Fibroblast of lung (primary cell): ENCODE measurements around the gene PWP1. TPM values are rescaled to one million over a fixed set of nuclear protein-coding genes. Genes with fewer than 3 reads are reported as not detected.

Experiments
- DNase-seq, 2 donors: peaks; one replicate each; pipeline versions ENCODE4 v3.0.0 to v3.0.0-alpha.2; 2010; ENCODE audit warnings: low read depth in 2 of 2
- H2AFZ ChIP-seq: 2 replicates; pipeline ENCODE4 v1.5.1; 2012; ENCODE audit warnings: low read length, control low read depth, inconsistent platforms
- H3K27ac ChIP-seq: 2 replicates; pipeline ENCODE4 v1.5.1; 2011; ENCODE audit warnings: low read length, control low read depth; ENCODE audit not compliant: insufficient read depth
- H3K27me3 ChIP-seq: 2 replicates; pipeline ENCODE4 v1.5.1; 2011; ENCODE audit warnings: mild to moderate bottlenecking, low read length; ENCODE audit not compliant: control insufficient read depth, insufficient read depth
- H3K36me3 ChIP-seq: 2 replicates; pipeline ENCODE4 v1.5.1; 2011; ENCODE audit warnings: low read length; ENCODE audit not compliant: control insufficient read depth, insufficient read depth
- H3K4me1 ChIP-seq: 2 replicates; pipeline ENCODE4 v1.5.1; 2011; ENCODE audit warnings: low read length; ENCODE audit not compliant: control insufficient read depth, insufficient read depth; ENCODE audit errors: extremely low read depth
- H3K4me2 ChIP-seq: 2 replicates; pipeline ENCODE4 v1.5.1; 2011; ENCODE audit warnings: low read length, control low read depth; ENCODE audit not compliant: insufficient read depth; ENCODE audit errors: extremely low read depth
- H3K4me3 ChIP-seq, 4 experiments: fragments of 200-600 bp in 1 of 4; sonication (generic) in 1 of 4; replicated peaks in 1 of 4; 2 replicates each; pipeline ENCODE4 v1.5.1; 2011 to 2016; ENCODE audit warnings: low read length in 4 of 4, low read depth in 3 of 4, mild to moderate bottlenecking in 3 of 4, control low read depth in 2 of 4, inconsistent platforms in 1 of 4, mixed read lengths in 1 of 4; ENCODE audit not compliant: insufficient read depth in 1 of 4; ENCODE audit errors: control extremely low read depth in 1 of 4
- H3K79me2 ChIP-seq: 2 replicates; pipeline ENCODE4 v1.5.1; 2012; ENCODE audit warnings: mild to moderate bottlenecking, low read length, inconsistent platforms; ENCODE audit not compliant: control insufficient read depth, insufficient read depth
- H3K9ac ChIP-seq: 2 replicates; pipeline ENCODE4 v1.5.1; 2011; ENCODE audit warnings: mild to moderate bottlenecking, low read length, control low read depth; ENCODE audit not compliant: insufficient read depth
- H3K9me3 ChIP-seq: 2 replicates; pipeline ENCODE4 v1.5.1; 2012; ENCODE audit warnings: low read depth, low read length; ENCODE audit not compliant: control insufficient read depth, insufficient read depth
- H4K20me1 ChIP-seq: 2 replicates; pipeline ENCODE4 v1.5.1; 2011; ENCODE audit warnings: low read length; ENCODE audit not compliant: control insufficient read depth, insufficient read depth; ENCODE audit errors: extremely low read depth
- CTCF ChIP-seq, 2 donors: IDR thresholded peaks in 1 of 2; conservative IDR thresholded peaks in 1 of 2; 1 replicate in 1 of 2; 2 replicates in 1 of 2; pipeline ENCODE4 v1.5.1; 2011 to 2012; ENCODE audit warnings: low read length in 2 of 2, control low read depth in 1 of 2, inconsistent platforms in 1 of 2, low read depth in 1 of 2, mild to moderate bottlenecking in 1 of 2
- EZH2 ChIP-seq: IDR thresholded peaks from 2 replicates; pipeline ENCODE4 v1.5.1; 2012; ENCODE audit warnings: low read length, control low read depth, mild to moderate bottlenecking; ENCODE audit errors: missing control alignments
- polyA plus RNA-seq, 2 donors: library from polyadenylated mRNA; depleted of rRNA in 1 of 2; stranded (reverse) in 1 of 2; unstranded in 1 of 2; fragments of >200 nt; gene quantifications; 2 replicates each; pipeline ENCODE4 v1.2.1, GENCODE V29; 2011 to 2012; ENCODE audit warnings: missing spikeins in 1 of 2
- total RNA-seq: library from RNA; depleted of rRNA; stranded (reverse); fragments of >200 nt; gene quantifications from 2 replicates; pipeline ENCODE4 v1.2.1, GENCODE V29; 2014

Gene PWP1
- total and polyA plus RNA-seq, 2 donors (not counting 1 experiment from before 2014, with no cell fraction given), result 42.3 to 218 TPM

- no peak overlapping the region for H3K4me3 ChIP-seq
- no peaks in the 10 kb centered on the region for H3K27me3 ChIP-seq
- H2AFZ ChIP-seq, result no peak overlapping the region
- TF ChIP-seq EZH2 (no peak), CTCF (conservative IDR thresholded peaks at IDR 0.05 in 1 of 2, IDR thresholded peaks at IDR 0.05 in 1 of 2; ENCODE audit: low read depth in 1 of 2, low read length in 2 of 2) (no peak)
- H3K9me3 ChIP-seq, result no peaks in the 10 kb centered on the region
- no peaks in the 10 kb centered on the region for H3K79me2 ChIP-seq
- no peak for DNase-seq
- H3K4me1 ChIP-seq, result no peaks in the 10 kb centered on the region
- no peak overlapping the region for H3K27ac ChIP-seq
- no peaks in the 10 kb centered on the region for H4K20me1 ChIP-seq
- no peaks in the 10 kb centered on the region for H3K36me3 ChIP-seq
- no peak overlapping the region for H3K4me2 ChIP-seq
- no peak overlapping the region for H3K9ac ChIP-seq
These were observed 30.7 kb upstream of the PWP1 start for GRCh38 chr12:107654873-107655272.

GRCh38 chr12:107655281-107656065, 30.1 kb upstream of the PWP1 start:
- H3K4me2 ChIP-seq, result no peak overlapping the region
- no peak for DNase-seq
- no peaks in the 10 kb centered on the region for H3K79me2 ChIP-seq
- H3K4me3 ChIP-seq, result no peak overlapping the region
- H3K9me3 ChIP-seq, result no peaks in the 10 kb centered on the region
- no peak overlapping the region for H3K27ac ChIP-seq
- TF ChIP-seq CTCF (conservative IDR thresholded peaks at IDR 0.05 in 1 of 2, IDR thresholded peaks at IDR 0.05 in 1 of 2; ENCODE audit: low read depth in 1 of 2, low read length in 2 of 2), result no peak
- TF ChIP-seq EZH2, result no peak
- no peaks in the 10 kb centered on the region for H3K36me3 ChIP-seq
- no peak overlapping the region for H2AFZ ChIP-seq
- no peaks in the 10 kb centered on the region for H4K20me1 ChIP-seq
- no peaks in the 10 kb centered on the region for H3K27me3 ChIP-seq
- H3K4me1 ChIP-seq, result no peaks in the 10 kb centered on the region
- no peak overlapping the region for H3K9ac ChIP-seq

- Histone ChIP-seq H3K27ac (no peak overlapping the region), H3K9ac (no peak overlapping the region), H3K4me1 (no peaks in the 10 kb centered on the region), H3K4me3 (no peak overlapping the region), H3K27me3 (no peaks in the 10 kb centered on the region), H3K79me2 (no peaks in the 10 kb centered on the region), H3K9me3 (no peaks in the 10 kb centered on the region), H3K36me3 (no peaks in the 10 kb centered on the region), H4K20me1 (no peaks in the 10 kb centered on the region), H3K4me2 (no peak overlapping the region), H2AFZ (no peak overlapping the region)
- no peak for DNase-seq
- TF ChIP-seq EZH2 (no peak), CTCF (conservative IDR thresholded peaks at IDR 0.05 in 1 of 2, IDR thresholded peaks at IDR 0.05 in 1 of 2; ENCODE audit: low read depth in 1 of 2, low read length in 2 of 2) (no peak)
These were observed 29.3 kb upstream of the PWP1 start for GRCh38 chr12:107656302-107656701.
